ENCODE measurements around the gene ADNP.

GRCh38 chr20:50957276-50957675 lies 26.0 kb upstream of the ADNP start:
- TF ChIP-seq, protein P1, sequence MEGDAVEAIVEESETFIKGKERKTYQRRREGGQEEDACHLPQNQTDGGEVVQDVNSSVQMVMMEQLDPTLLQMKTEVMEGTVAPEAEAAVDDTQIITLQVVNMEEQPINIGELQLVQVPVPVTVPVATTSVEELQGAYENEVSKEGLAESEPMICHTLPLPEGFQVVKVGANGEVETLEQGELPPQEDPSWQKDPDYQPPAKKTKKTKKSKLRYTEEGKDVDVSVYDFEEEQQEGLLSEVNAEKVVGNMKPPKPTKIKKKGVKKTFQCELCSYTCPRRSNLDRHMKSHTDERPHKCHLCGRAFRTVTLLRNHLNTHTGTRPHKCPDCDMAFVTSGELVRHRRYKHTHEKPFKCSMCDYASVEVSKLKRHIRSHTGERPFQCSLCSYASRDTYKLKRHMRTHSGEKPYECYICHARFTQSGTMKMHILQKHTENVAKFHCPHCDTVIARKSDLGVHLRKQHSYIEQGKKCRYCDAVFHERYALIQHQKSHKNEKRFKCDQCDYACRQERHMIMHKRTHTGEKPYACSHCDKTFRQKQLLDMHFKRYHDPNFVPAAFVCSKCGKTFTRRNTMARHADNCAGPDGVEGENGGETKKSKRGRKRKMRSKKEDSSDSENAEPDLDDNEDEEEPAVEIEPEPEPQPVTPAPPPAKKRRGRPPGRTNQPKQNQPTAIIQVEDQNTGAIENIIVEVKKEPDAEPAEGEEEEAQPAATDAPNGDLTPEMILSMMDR (conservative IDR thresholded peaks at IDR 0.05; ENCODE audit: low read length) = no peak
- TF ChIP-seq EZH2phosphoT487 (IDR thresholded peaks at IDR 0.05; ENCODE audit: borderline replicate concordance, low read depth, low read length) = no peak
